CD4-positive, CD25-positive, alpha-beta regulatory T cell (primary cell): Measurements from ENCODE around the gene MAPK1. TPM values are rescaled to one million over a fixed set of nuclear protein-coding genes. Genes with fewer than 3 reads are reported as not detected.
"Not testable (repeated sequence)": the region's sequence is repeated elsewhere in the genome, so short reads cannot be mapped to it uniquely, and the experiment has no call there.

Source experiments
- ATAC-seq, 2 donors: fragments of 150-1000 bp; cut with Tn5 transposase; one replicate each; pipeline ENCODE4 v1.10.0; 2021; ENCODE audit warnings: low read depth in 2 of 2, moderate number of reproducible peaks in 2 of 2, moderate library complexity in 1 of 2
- DNase-seq, 3 donors: peaks; one replicate each; pipeline versions ENCODE4 v3.0.0 to v3.0.0-alpha.2; 2012 to 2022; ENCODE audit warnings: mixed read lengths in 1 of 3
- H3K27ac ChIP-seq: one replicate; pipeline ENCODE4 v1.7.0; 2013; ENCODE audit warnings: mild to moderate bottlenecking, low read length; ENCODE audit not compliant: insufficient read depth, poor library complexity, severe bottlenecking
- H3K27me3 ChIP-seq: one replicate; pipeline ENCODE4 v1.7.0; 2013; ENCODE audit warnings: low read length; ENCODE audit not compliant: control insufficient read depth, insufficient read depth
- H3K36me3 ChIP-seq: one replicate; pipeline ENCODE4 v1.7.0; 2013; ENCODE audit warnings: mild to moderate bottlenecking, low read length, moderate library complexity; ENCODE audit not compliant: control insufficient read depth, insufficient read depth
- H3K4me1 ChIP-seq: 2 replicates; pipeline ENCODE4 v1.7.0; 2013; ENCODE audit warnings: mild to moderate bottlenecking, low read length; ENCODE audit not compliant: insufficient read depth, control insufficient read depth, poor library complexity, severe bottlenecking
- H3K4me3 ChIP-seq: one replicate; pipeline ENCODE4 v1.7.0; 2013; ENCODE audit warnings: low read depth, mild to moderate bottlenecking, low read length, moderate library complexity
- H3K9me3 ChIP-seq, 2 experiments: 1 replicate in 1 of 2; 2 replicates in 1 of 2; pipeline ENCODE4 v1.7.0; 2013; ENCODE audit warnings: low read length in 2 of 2, mild to moderate bottlenecking in 1 of 2, moderate library complexity in 1 of 2; ENCODE audit not compliant: control insufficient read depth in 2 of 2
- H3K27ac Mint-ChIP-seq, 3 donors: one replicate each; pipeline ENCODE4 v1.8.0; 2020 to 2022; ENCODE audit warnings: mild to moderate bottlenecking in 3 of 3, mixed read lengths in 3 of 3, moderate library complexity in 2 of 3
- H3K27me3 Mint-ChIP-seq: one replicate; pipeline ENCODE4 v1.8.0; 2022; ENCODE audit warnings: mild to moderate bottlenecking, mixed read lengths
- H3K36me3 Mint-ChIP-seq: one replicate; pipeline ENCODE4 v1.8.0; 2020; ENCODE audit warnings: mixed read lengths
- H3K4me1 Mint-ChIP-seq, 4 donors: one replicate each; pipeline ENCODE4 v1.8.0; 2020 to 2022; ENCODE audit warnings: mixed read lengths in 4 of 4, mild to moderate bottlenecking in 1 of 4
- H3K4me3 Mint-ChIP-seq, 4 donors: one replicate each; pipeline ENCODE4 v1.8.0; 2020 to 2022; ENCODE audit warnings: mild to moderate bottlenecking in 4 of 4, mixed read lengths in 4 of 4, moderate library complexity in 3 of 4
- H3K9me3 Mint-ChIP-seq, 7 donors: one replicate each; pipeline ENCODE4 v1.8.0; 2020 to 2022; ENCODE audit warnings: mixed read lengths in 7 of 7, mild to moderate bottlenecking in 3 of 7, moderate library complexity in 2 of 7
- polyA plus RNA-seq, 4 donors: library from polyadenylated mRNA; unstranded; fragments of 300-500 nt; fragmentation: Illumina TruSeq; gene quantifications; one replicate each; pipeline ENCODE4 v1.2.3, GENCODE V29; 2021
- total RNA-seq: library from RNA; stranded (reverse); gene quantifications from one replicate; pipeline ENCODE4 v1.2.3, GENCODE V29; 2022

MAPK1 gene
- total and polyA plus RNA-seq, 5 donors from 2014 or later: 46.5 to 88.0 (median 75.3) TPM

- not testable (repeated sequence) for H3K36me3 Mint-ChIP-seq, H3K9me3 ChIP-seq, H3K27ac ChIP-seq, H3K4me3 Mint-ChIP-seq, H3K36me3 ChIP-seq, H3K27me3 ChIP-seq, H3K9me3 Mint-ChIP-seq, H3K27ac Mint-ChIP-seq, H3K4me3 ChIP-seq, H3K4me1 ChIP-seq, H3K4me1 Mint-ChIP-seq, ATAC-seq, H3K27me3 Mint-ChIP-seq, DNase-seq
Measured at GRCh38 chr22:21905234-21905633, 37.8 kb upstream of the MAPK1 start.

DNA sequence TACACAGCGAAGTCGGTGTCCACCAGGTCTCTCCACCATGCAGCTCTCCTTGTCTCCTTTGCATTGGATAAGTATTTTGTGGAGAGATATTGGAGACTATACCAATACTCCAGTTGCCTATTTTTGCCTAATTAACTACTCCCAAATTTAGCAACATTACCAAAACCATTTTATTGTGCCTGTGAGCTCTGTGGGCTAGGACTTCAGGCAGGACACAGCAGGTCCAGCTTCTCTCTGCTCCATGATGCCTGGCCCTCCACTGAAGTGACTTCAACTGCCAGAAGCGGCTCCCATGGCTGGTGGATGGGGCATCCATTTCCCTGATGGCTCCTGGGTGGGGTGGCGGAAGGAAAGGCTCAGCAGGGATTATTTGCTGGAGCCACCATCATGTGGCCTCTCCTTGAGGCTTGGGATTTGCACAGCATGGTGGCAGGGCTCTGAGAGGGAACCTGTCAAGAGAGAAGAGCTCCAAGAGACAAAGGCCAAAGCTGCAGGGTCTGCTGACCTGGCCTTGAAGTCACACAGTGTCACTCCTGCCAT is 36.9 kb upstream of the MAPK1 start:
- Mint-ChIP-seq H3K4me3 (no peak overlapping the region), H3K27ac (no peak overlapping the region), H3K27me3 (peaks cover 10% of the 10 kb centered on the region), H3K36me3 (peaks cover 6% of the 10 kb centered on the region), H3K9me3 (no peaks in the 10 kb centered on the region), H3K4me1 (peaks cover 0 to 4% (median 0%) of the 10 kb centered on the region in 4 donors)
- Histone ChIP-seq H3K4me3 (no peak overlapping the region), H3K4me1 (no peaks in the 10 kb centered on the region), H3K9me3 (no peaks in the 10 kb centered on the region), H3K27me3 (no peaks in the 10 kb centered on the region), H3K36me3 (no peaks in the 10 kb centered on the region), H3K27ac (no peak overlapping the region)
- ATAC-seq (no peak), DNase-seq (no peak)

GRCh38 chr22:21903283-21903682 is 35.8 kb upstream of the MAPK1 start:
- peaks cover 16% of the 10 kb centered on the region for H3K27me3 Mint-ChIP-seq
- H3K9me3 ChIP-seq: no peaks in the 10 kb centered on the region
- H3K27ac Mint-ChIP-seq: no peak overlapping the region
- H3K4me1 ChIP-seq: no peaks in the 10 kb centered on the region
- ATAC-seq: no peak
- no peak overlapping the region for H3K4me3 ChIP-seq
- no peaks in the 10 kb centered on the region for H3K36me3 ChIP-seq
- no peaks in the 10 kb centered on the region for H3K9me3 Mint-ChIP-seq
- no peak for DNase-seq
- H3K27ac ChIP-seq: no peak overlapping the region
- peaks cover 6% of the 10 kb centered on the region for H3K36me3 Mint-ChIP-seq
- no peak overlapping the region for H3K4me3 Mint-ChIP-seq
- peaks cover 0 to 4% (median 0%) of the 10 kb centered on the region in 4 donors for H3K4me1 Mint-ChIP-seq
- no peaks in the 10 kb centered on the region for H3K27me3 ChIP-seq

- H3K27me3 ChIP-seq: no peaks in the 10 kb centered on the region
- ATAC-seq (no peak), DNase-seq (no peak)
- H3K9me3 Mint-ChIP-seq: peaks cover 0 to 1% (median 0%) of the 10 kb centered on the region in 7 donors
- no peaks in the 10 kb centered on the region for H3K9me3 ChIP-seq
- no peak overlapping the region for H3K27ac ChIP-seq
- H3K27ac Mint-ChIP-seq: no peak overlapping the region
- no peak overlapping the region for H3K4me3 Mint-ChIP-seq
- H3K36me3 ChIP-seq: no peaks in the 10 kb centered on the region
- H3K36me3 Mint-ChIP-seq: peaks cover 6% of the 10 kb centered on the region
- H3K4me3 ChIP-seq: no peak overlapping the region
- peaks cover 0 to 4% (median 0%) of the 10 kb centered on the region in 4 donors for H3K4me1 Mint-ChIP-seq
- H3K27me3 Mint-ChIP-seq: peaks cover 24% of the 10 kb centered on the region
- H3K4me1 ChIP-seq: no peaks in the 10 kb centered on the region
Measured at GRCh38 chr22:21902296-21903087, 35.0 kb upstream of the MAPK1 start.

GRCh38 chr22:21898354-21898896 is 31.0 kb upstream of the MAPK1 start:
- DNase-seq (no peak), ATAC-seq (no peak)
- no peaks in the 10 kb centered on the region for H3K9me3 ChIP-seq
- Mint-ChIP-seq H3K27me3 (peaks cover 20% of the 10 kb centered on the region), H3K9me3 (peaks cover 0 to 1% (median 0%) of the 10 kb centered on the region in 7 donors), H3K27ac (no peak overlapping the region), H3K4me1 (peaks cover 0 to 5% (median 2%) of the 10 kb centered on the region in 4 donors), H3K4me3 (no peak overlapping the region), H3K36me3 (no peaks in the 10 kb centered on the region)
- no peak overlapping the region for H3K27ac ChIP-seq
- H3K36me3 ChIP-seq: no peaks in the 10 kb centered on the region
- no peak overlapping the region for H3K4me3 ChIP-seq
- H3K27me3 ChIP-seq: no peaks in the 10 kb centered on the region
- no peaks in the 10 kb centered on the region for H3K4me1 ChIP-seq

GRCh38 chr22:21896951-21897513 is 29.6 kb upstream of the MAPK1 start:
- no peaks in the 10 kb centered on the region for H3K4me1 ChIP-seq
- ATAC-seq: no peak
- no peaks in the 10 kb centered on the region for H3K36me3 ChIP-seq
- Mint-ChIP-seq H3K9me3 (peaks cover 0 to 1% (median 0%) of the 10 kb centered on the region in 7 donors), H3K4me3 (no peak overlapping the region), H3K36me3 (no peaks in the 10 kb centered on the region), H3K27ac (no peak overlapping the region), H3K4me1 (peaks cover 0 to 5% (median 2%) of the 10 kb centered on the region in 4 donors), H3K27me3 (peaks cover 20% of the 10 kb centered on the region)
- H3K9me3 ChIP-seq: no peaks in the 10 kb centered on the region
- H3K27ac ChIP-seq: no peak overlapping the region
- DNase-seq: no peak
- H3K4me3 ChIP-seq: no peak overlapping the region
- no peaks in the 10 kb centered on the region for H3K27me3 ChIP-seq

GRCh38 chr22:21896275-21896674 is 28.8 kb upstream of the MAPK1 start:
- H3K4me3 ChIP-seq, H3K27me3 ChIP-seq, H3K36me3 ChIP-seq, H3K27ac Mint-ChIP-seq, DNase-seq, H3K9me3 Mint-ChIP-seq, H3K4me1 ChIP-seq, H3K4me3 Mint-ChIP-seq, H3K36me3 Mint-ChIP-seq, H3K4me1 Mint-ChIP-seq, ATAC-seq, H3K9me3 ChIP-seq, H3K27ac ChIP-seq: not testable (repeated sequence)
- peaks cover 20% of the 10 kb centered on the region for H3K27me3 Mint-ChIP-seq
